ENCODE measurements around the gene SLC66A2. TPM values are rescaled to one million over a fixed set of nuclear protein-coding genes. Genes with fewer than 3 reads are reported as not detected.

SLC66A2 gene
- total RNA-seq, 1 donor from 2014 or later = 5.8 TPM

DNA sequence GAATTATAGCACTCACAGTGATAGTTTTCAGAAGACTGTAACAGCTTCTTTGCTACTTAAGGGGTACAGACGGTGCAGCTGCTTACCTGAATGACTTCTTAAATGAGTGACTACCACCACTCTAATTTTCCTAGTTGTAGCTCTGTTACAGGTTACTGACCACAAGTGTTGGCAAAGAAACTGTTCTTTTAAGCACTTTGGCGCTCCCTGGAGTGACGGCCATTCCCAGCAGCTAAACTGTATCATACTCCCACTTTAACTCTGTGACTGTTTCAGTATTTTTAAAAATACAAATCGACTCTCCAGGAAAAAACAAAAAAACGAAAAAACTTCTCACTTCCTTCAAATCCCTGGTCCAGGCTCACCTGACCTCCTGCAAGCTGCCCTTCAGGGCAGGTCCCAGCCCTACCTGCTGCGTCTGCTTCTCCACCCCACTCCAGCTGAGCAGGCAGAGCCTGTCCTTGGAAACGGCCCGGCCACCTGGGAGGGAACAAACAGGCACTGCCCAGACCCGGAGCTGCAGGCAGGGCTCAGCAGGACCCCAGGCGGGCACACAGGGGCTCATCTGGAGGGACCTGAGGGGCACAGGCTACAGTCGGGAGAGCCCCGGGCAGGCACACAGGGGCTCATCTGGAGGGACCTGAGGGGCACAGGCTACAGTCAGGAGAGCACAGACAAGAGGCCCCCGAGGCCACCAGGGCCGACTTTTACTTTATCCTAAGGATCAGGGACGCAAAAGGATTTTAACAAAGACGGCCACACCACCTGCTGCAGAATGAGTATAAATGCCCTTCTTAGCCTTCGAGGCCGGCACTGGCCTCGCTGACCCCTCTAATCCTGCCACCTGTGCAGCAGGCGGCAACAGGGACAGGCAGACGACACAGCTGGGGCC, 24.5 kb downstream of the SLC66A2 start:
- Mint-ChIP-seq H3K36me3 (peaks cover 59% of the 10 kb centered on the region), H3K4me3 (no peak overlapping the region), H3K27me3 (ENCODE audit: insufficient read depth, low read depth) (peaks cover 7% of the 10 kb centered on the region), H3K9me3 (peaks cover 51% of the 10 kb centered on the region), H3K27ac (no peak overlapping the region), H3K4me1 (peaks cover 7% of the 10 kb centered on the region)
- no peaks in the 10 kb centered on the region for H3K79me2 ChIP-seq (ENCODE audit: low read depth)
- no peak overlapping the region for H3K27ac ChIP-seq
- H3K27me3 ChIP-seq = no peaks in the 10 kb centered on the region
- no peak overlapping the region for H2AFZ ChIP-seq (replicated peaks)
- H3K4me2 ChIP-seq = peak overlapping the region; percentile 71
- TF ChIP-seq, protein P1, sequence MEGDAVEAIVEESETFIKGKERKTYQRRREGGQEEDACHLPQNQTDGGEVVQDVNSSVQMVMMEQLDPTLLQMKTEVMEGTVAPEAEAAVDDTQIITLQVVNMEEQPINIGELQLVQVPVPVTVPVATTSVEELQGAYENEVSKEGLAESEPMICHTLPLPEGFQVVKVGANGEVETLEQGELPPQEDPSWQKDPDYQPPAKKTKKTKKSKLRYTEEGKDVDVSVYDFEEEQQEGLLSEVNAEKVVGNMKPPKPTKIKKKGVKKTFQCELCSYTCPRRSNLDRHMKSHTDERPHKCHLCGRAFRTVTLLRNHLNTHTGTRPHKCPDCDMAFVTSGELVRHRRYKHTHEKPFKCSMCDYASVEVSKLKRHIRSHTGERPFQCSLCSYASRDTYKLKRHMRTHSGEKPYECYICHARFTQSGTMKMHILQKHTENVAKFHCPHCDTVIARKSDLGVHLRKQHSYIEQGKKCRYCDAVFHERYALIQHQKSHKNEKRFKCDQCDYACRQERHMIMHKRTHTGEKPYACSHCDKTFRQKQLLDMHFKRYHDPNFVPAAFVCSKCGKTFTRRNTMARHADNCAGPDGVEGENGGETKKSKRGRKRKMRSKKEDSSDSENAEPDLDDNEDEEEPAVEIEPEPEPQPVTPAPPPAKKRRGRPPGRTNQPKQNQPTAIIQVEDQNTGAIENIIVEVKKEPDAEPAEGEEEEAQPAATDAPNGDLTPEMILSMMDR (IDR thresholded peaks at IDR 0.05) = no peak
- no peak for TF ChIP-seq EZH2phosphoT487 (IDR thresholded peaks at IDR 0.05)
- peaks cover 17% of the 10 kb centered on the region for H3K4me1 ChIP-seq
- H3K4me3 ChIP-seq = no peak overlapping the region
- peak; percentile 79 for DNase-seq (ENCODE audit: low spot score)
- peaks cover 27% of the 10 kb centered on the region for H4K20me1 ChIP-seq (ENCODE audit: low read depth)
- H3K9me3 ChIP-seq (ENCODE audit: low read depth) = peaks cover 15% of the 10 kb centered on the region
- no peaks in the 10 kb centered on the region for H3K36me3 ChIP-seq
- peaks cover 16% of the 10 kb centered on the region for H3F3A ChIP-seq (ENCODE audit: low read depth)
- H3K9ac ChIP-seq = no peak overlapping the region

DNA sequence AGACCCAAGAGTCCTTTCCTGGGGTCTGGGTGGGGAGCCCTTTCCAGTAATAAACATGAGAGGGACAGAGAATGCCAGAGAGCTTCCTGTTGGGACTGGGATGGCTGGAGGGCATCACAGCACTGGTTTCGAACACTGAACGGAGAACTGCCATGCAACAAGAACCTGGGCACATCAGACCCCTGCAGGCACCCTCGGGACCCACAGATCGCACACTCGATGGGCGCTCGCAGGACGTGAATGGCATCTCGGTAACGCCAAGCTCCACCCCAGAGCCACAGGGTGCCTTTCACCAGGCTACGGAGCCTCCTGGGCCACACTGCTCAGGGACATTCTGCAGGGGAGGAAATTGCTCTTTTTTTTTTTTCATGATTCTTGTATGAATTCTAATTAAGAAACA, 25.1 kb downstream of the SLC66A2 start:
- TF ChIP-seq EZH2phosphoT487 (IDR thresholded peaks at IDR 0.05) (no peak), EZH2 (IDR thresholded peaks at IDR 0.05) (no peak)
- TF ChIP-seq, protein P1 (IDR thresholded peaks at IDR 0.05) = no peak
- H3K4me1 Mint-ChIP-seq = peaks cover 7% of the 10 kb centered on the region
- no peak overlapping the region for H3K4me3 Mint-ChIP-seq
- H2AFZ ChIP-seq (replicated peaks) = no peak overlapping the region
- no peak overlapping the region for H3K27ac Mint-ChIP-seq
- H3K9ac ChIP-seq = no peak overlapping the region
- H3K27me3 ChIP-seq = no peaks in the 10 kb centered on the region
- H3K27me3 Mint-ChIP-seq (ENCODE audit: insufficient read depth, low read depth) = peaks cover 10% of the 10 kb centered on the region
- peaks cover 15% of the 10 kb centered on the region for H3K9me3 ChIP-seq (ENCODE audit: low read depth)
- no peak overlapping the region for H3K4me2 ChIP-seq
- peaks cover 60% of the 10 kb centered on the region for H3K36me3 Mint-ChIP-seq
- no peaks in the 10 kb centered on the region for H3K79me2 ChIP-seq (ENCODE audit: low read depth)
- no peak overlapping the region for H3K27ac ChIP-seq
- no peak for DNase-seq (ENCODE audit: low spot score)
- peaks cover 27% of the 10 kb centered on the region for H4K20me1 ChIP-seq (ENCODE audit: low read depth)
- H3K4me3 ChIP-seq = no peak overlapping the region
- peaks cover 52% of the 10 kb centered on the region for H3K9me3 Mint-ChIP-seq
- no peaks in the 10 kb centered on the region for H3K36me3 ChIP-seq
- H3F3A ChIP-seq (ENCODE audit: low read depth) = peaks cover 16% of the 10 kb centered on the region
- peaks cover 17% of the 10 kb centered on the region for H3K4me1 ChIP-seq

DNA sequence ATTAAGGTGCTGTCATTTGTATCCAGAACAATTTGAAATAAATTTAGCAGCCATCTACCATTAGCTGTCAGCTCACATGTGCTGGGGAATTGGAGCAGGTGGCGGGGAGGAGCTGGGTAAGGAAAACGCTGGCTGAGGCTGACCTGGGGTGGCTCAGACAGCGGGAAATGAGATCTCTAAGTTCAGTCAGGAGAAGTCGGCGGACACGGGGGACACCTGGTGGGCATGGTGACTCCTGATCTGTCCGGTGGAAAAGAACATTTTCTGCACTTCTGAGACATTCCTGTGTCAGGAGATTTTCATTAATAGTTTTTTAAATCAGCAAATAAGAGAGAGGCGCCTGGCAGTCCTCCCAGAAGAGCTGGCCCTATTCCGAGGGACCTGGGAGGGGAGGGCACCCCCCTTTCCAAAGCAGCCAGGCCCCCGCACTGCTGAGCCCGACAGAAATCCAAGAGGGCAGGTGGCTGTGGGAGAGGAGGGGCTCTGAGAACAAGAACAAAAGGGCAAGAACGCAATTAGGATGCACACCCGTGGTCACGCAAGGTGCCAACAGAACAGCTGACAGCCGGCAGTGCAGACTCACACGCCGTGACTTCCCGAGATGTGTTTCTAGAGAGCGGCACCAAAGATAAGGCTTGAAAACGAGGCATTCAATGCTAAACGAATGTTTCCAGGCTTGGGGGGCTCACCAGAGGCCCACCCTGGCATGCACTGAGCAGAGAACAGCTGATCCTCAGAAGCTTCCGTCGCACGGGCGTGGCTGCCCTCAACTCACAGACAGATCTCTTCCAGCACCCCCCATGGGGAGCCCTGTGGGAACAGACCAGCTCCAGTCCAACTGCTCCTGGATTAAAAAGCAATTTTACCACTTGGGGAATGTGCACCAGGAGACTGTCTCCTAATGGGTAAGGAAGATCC, 26.4 kb downstream of the SLC66A2 start:
- H3K36me3 Mint-ChIP-seq = peaks cover 56% of the 10 kb centered on the region
- H3K4me3 Mint-ChIP-seq = no peak overlapping the region
- peaks cover 43% of the 10 kb centered on the region for H3K9me3 Mint-ChIP-seq
- H3K79me2 ChIP-seq (ENCODE audit: low read depth) = no peaks in the 10 kb centered on the region
- no peak overlapping the region for H2AFZ ChIP-seq (replicated peaks)
- no peak overlapping the region for H3K27ac Mint-ChIP-seq
- no peak for DNase-seq (ENCODE audit: low spot score)
- H3K4me1 ChIP-seq = peaks cover 17% of the 10 kb centered on the region
- peaks cover 27% of the 10 kb centered on the region for H4K20me1 ChIP-seq (ENCODE audit: low read depth)
- TF ChIP-seq, protein P1 (IDR thresholded peaks at IDR 0.05) = no peak
- TF ChIP-seq EZH2phosphoT487 (IDR thresholded peaks at IDR 0.05) (no peak), EZH2 (IDR thresholded peaks at IDR 0.05) (no peak)
- H3K9me3 ChIP-seq (ENCODE audit: low read depth) = peaks cover 9% of the 10 kb centered on the region
- H3K27me3 Mint-ChIP-seq (ENCODE audit: insufficient read depth, low read depth) = peaks cover 10% of the 10 kb centered on the region
- H3K4me2 ChIP-seq = no peak overlapping the region
- no peaks in the 10 kb centered on the region for H3K27me3 ChIP-seq
- no peak overlapping the region for H3K4me3 ChIP-seq
- H3K9ac ChIP-seq = no peak overlapping the region
- peaks cover 16% of the 10 kb centered on the region for H3F3A ChIP-seq (ENCODE audit: low read depth)
- H3K27ac ChIP-seq = no peak overlapping the region
- no peaks in the 10 kb centered on the region for H3K36me3 ChIP-seq
- peaks cover 7% of the 10 kb centered on the region for H3K4me1 Mint-ChIP-seq
